BJ (cell line): ENCODE results near the gene SYTL1. TPM values are rescaled to one million over a fixed set of nuclear protein-coding genes. Genes with fewer than 3 reads are reported as not detected.
A peak's percentile ranks its signal among the peaks of the same experiment; 100 is the strongest.

Experiments
- CTCF ChIA-PET: fragments of 350-600 bp; formaldehyde crosslinking; extraction: SDS; loops from one replicate; lab custom pipeline; 2021; ENCODE audit warnings: antibody characterized with exemption, inconsistent platforms; lab: Yijun Ruan, JAX
- POLR2A ChIA-PET: fragments of 300-600 bp; sonication (Branson Sonifier 250); formaldehyde crosslinking; extraction: SDS; loops from one replicate; lab custom pipeline; 2021; ENCODE audit warnings: antibody characterized with exemption; lab: Charles Lee
- DNase-seq: peaks from one replicate; pipeline ENCODE4 v3.0.0-alpha.2; 2011; ENCODE audit warnings: low read depth
- H3K27me3 ChIP-seq: 2 replicates; pipeline ENCODE4 v1.6.0; 2011; ENCODE audit warnings: low read length; ENCODE audit not compliant: control insufficient read depth, insufficient read depth
- H3K36me3 ChIP-seq: 2 replicates; pipeline ENCODE4 v1.5.1; 2011; ENCODE audit warnings: low read length; ENCODE audit not compliant: control insufficient read depth, insufficient read depth
- H3K4me3 ChIP-seq: 2 replicates; pipeline ENCODE4 v1.5.1; 2011; ENCODE audit warnings: low read depth, mild to moderate bottlenecking, control low read depth, low read length
- polyA plus RNA-seq: library from polyadenylated mRNA; depleted of rRNA; stranded (reverse); fragments of >200 nt; gene quantifications from 2 replicates; pipeline ENCODE4 v1.2.3, GENCODE V29; 2011
- TF ChIP-seq, protein P1 (sequence below): IDR thresholded peaks from 2 replicates; pipeline ENCODE4 v1.5.1; 2011; ENCODE audit warnings: low read depth, mild to moderate bottlenecking, control low read depth, inconsistent platforms, low read length, moderate library complexity; ENCODE audit not compliant: insufficient read depth

SYTL1 gene
- polyA plus RNA-seq, 1 experiment = 0.23 TPM

DNA sequence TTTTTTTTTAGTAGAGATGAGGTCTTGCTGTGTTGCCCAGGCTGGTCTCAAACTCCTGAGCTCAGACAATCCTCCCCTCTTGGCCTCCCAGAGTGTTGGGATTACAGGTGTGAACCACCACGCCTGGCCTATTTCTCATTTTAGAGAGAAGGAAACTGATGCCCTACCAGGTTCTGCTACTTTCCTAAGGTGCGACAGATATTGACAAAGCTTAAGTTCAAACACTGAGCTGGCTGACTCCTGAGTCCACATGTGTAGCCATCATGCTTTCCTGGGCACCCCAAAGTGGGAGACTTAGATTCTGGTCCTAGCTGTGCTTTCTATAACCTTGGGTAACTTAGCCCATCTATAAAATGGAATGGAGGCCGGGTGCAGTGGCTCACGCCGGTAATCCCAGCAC is 25.0 kb upstream of the SYTL1 start:
- ChIA-PET CTCF (interaction anchor here (1.3 to 3.9 kb wide), 7 partner anchors 8 to 214 kb away, joined by 3 to 24 read pairs (median 5); partner anchors contain the start of gene MAP3K6), POLR2A (interaction anchor here (0.6 kb wide), 1 partner anchor 8 kb away, joined by 22 read pairs; no protein-coding TSS in a partner anchor)
- Histone ChIP-seq H3K4me3 (no peak overlapping the region), H3K36me3 (no peaks in the 10 kb centered on the region), H3K27me3 (no peaks in the 10 kb centered on the region)
- DNase-seq = no peak
- TF ChIP-seq, protein P1, sequence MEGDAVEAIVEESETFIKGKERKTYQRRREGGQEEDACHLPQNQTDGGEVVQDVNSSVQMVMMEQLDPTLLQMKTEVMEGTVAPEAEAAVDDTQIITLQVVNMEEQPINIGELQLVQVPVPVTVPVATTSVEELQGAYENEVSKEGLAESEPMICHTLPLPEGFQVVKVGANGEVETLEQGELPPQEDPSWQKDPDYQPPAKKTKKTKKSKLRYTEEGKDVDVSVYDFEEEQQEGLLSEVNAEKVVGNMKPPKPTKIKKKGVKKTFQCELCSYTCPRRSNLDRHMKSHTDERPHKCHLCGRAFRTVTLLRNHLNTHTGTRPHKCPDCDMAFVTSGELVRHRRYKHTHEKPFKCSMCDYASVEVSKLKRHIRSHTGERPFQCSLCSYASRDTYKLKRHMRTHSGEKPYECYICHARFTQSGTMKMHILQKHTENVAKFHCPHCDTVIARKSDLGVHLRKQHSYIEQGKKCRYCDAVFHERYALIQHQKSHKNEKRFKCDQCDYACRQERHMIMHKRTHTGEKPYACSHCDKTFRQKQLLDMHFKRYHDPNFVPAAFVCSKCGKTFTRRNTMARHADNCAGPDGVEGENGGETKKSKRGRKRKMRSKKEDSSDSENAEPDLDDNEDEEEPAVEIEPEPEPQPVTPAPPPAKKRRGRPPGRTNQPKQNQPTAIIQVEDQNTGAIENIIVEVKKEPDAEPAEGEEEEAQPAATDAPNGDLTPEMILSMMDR = no peak

DNA sequence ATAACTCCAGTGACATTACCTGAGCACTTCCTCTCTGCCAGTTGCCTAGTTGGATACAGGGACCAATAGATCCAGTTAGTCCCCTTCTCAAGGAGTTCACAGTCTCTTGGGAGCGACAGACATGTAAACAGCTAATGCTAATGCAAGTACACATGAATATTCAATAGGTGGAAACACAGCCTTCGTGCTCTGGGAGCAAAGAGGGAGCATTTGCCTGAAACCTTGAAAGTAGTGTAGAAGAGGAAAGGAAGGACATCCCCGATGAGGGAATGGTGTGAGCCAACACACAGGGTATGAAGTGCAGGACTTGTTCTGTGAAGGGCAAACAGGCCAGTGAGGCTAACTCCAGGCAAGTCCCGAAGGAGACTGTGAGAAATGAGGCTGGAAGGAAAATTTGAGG is 23.7 kb upstream of the SYTL1 start:
- no peak for DNase-seq
- no peak overlapping the region for H3K4me3 ChIP-seq
- TF ChIP-seq, protein P1 = no peak
- no peaks in the 10 kb centered on the region for H3K27me3 ChIP-seq
- CTCF ChIA-PET = interaction anchor here (0.7 to 3.9 kb wide), 10 partner anchors 10 to 351 kb away, joined by 3 to 24 read pairs (median 4); partner anchors contain the start of gene MAP3K6
- H3K36me3 ChIP-seq = no peaks in the 10 kb centered on the region
- POLR2A ChIA-PET = no interaction called here

GRCh38 chr1:27318596-27318995 is 23.2 kb upstream of the SYTL1 start:
- CTCF ChIA-PET = interaction anchor here (0.7 to 3.9 kb wide), 9 partner anchors 10 to 351 kb away, joined by 3 to 24 read pairs (median 4); partner anchors contain the start of gene SYTL1
- peak; percentile 15 for DNase-seq
- POLR2A ChIA-PET = no interaction called here
- Histone ChIP-seq H3K4me3 (no peak overlapping the region), H3K27me3 (no peaks in the 10 kb centered on the region), H3K36me3 (no peaks in the 10 kb centered on the region)
- TF ChIP-seq, protein P1 = no peak

GRCh38 chr1:27321813-27322568 is 19.8 kb upstream of the SYTL1 start, which contains the start of gene TMEM222:
TSS of gene TMEM222 (plus strand) at chr1:27322163. CDS start at chr1:27322198, 35 bp downstream.
- TF ChIP-seq, protein P1 = no peak
- ChIA-PET POLR2A (no interaction called here), CTCF (interaction anchor here (0.7 to 2.1 kb wide), 6 partner anchors 11 to 44 kb away, joined by 3 to 33 read pairs (median 5); partner anchors contain the start of gene MAP3K6)
- H3K27me3 ChIP-seq = no peaks in the 10 kb centered on the region
- H3K36me3 ChIP-seq = peaks cover 7% of the 10 kb centered on the region
- H3K4me3 ChIP-seq = peak within 1 kb of the TSS; percentile 89
- peak; percentile 75 for DNase-seq

- H3K4me3 ChIP-seq = peak overlapping the region; percentile 89
- no peak for DNase-seq
- CTCF ChIA-PET = interaction anchor here (0.6 to 2.1 kb wide), 7 partner anchors 11 to 67 kb away, joined by 3 to 33 read pairs (median 4); partner anchors contain the start of gene MAP3K6
- H3K27me3 ChIP-seq = no peaks in the 10 kb centered on the region
- POLR2A ChIA-PET = no interaction called here
- peaks cover 7% of the 10 kb centered on the region for H3K36me3 ChIP-seq
- TF ChIP-seq, protein P1 = no peak
Observed at GRCh38 chr1:27322569-27323240, 19.1 kb upstream of the SYTL1 start.
